HepG2 (cell line): ENCODE results near the gene ZDHHC9.

ENCODE experiments used
- HIVEP1 ChIP-seq: sonication (generic); formaldehyde crosslinking; IDR thresholded peaks from 2 replicates; pipeline ENCODE4 v1.4.0; 2020; ENCODE audit warnings: mild to moderate bottlenecking, missing genetic modification reagents
- NFKB2 ChIP-seq: sonication (generic); formaldehyde crosslinking; IDR thresholded peaks from 2 replicates; pipeline ENCODE4 v1.4.0; 2020; ENCODE audit warnings: missing genetic modification reagents, borderline replicate concordance
- ZNF136 ChIP-seq: sonication (generic); formaldehyde crosslinking; IDR thresholded peaks from 2 replicates; pipeline ENCODE4 v1.8.1; 2022; ENCODE audit warnings: low read depth, mild to moderate bottlenecking, moderate library complexity, missing genetic modification reagents

GRCh38 chrX:129833153-129833990 is 10.3 kb downstream of the ZDHHC9 start:
- TF ChIP-seq ZNF136 (CRISPR knock-in tag) (no peak), HIVEP1 (CRISPR knock-in tag) (no peak), NFKB2 (no peak)
